Measurements from ENCODE around the gene IFIT2.

Gene IFIT2

GRCh38 chr10:89332123-89332633 is 30.3 kb downstream of the IFIT2 start:
- TF ChIP-seq CTCF (IDR thresholded peaks at IDR 0.05; ENCODE audit: low read depth, low read length, missing control alignments) = no peak
- peak overlapping the region; percentile 32 for H3K4me3 ChIP-seq (replicated peaks; ENCODE audit: low read depth, low read length)
- peak; percentile 54 for DNase-seq (ENCODE audit: extremely low read depth, low read depth)

- no peak for DNase-seq (ENCODE audit: extremely low read depth, low read depth)
- no peak overlapping the region for H3K4me3 ChIP-seq (replicated peaks; ENCODE audit: low read depth, low read length)
- no peak for TF ChIP-seq CTCF (IDR thresholded peaks at IDR 0.05; ENCODE audit: low read depth, low read length, missing control alignments)
Measured at GRCh38 chr10:89335226-89335625, 33.4 kb downstream of the IFIT2 start.

- TF ChIP-seq CTCF (IDR thresholded peaks at IDR 0.05; ENCODE audit: low read depth, low read length, missing control alignments) = no peak
- H3K4me3 ChIP-seq (replicated peaks; ENCODE audit: low read depth, low read length) = no peak overlapping the region
- DNase-seq (ENCODE audit: extremely low read depth, low read depth) = no peak
Measured at GRCh38 chr10:89336241-89336640, 34.4 kb downstream of the IFIT2 start.

- no peak for TF ChIP-seq CTCF (IDR thresholded peaks at IDR 0.05; ENCODE audit: low read depth, low read length, missing control alignments)
- no peak for DNase-seq (ENCODE audit: extremely low read depth, low read depth)
- H3K4me3 ChIP-seq (replicated peaks; ENCODE audit: low read depth, low read length) = no peak overlapping the region
Measured at GRCh38 chr10:89337484-89337883, 35.6 kb downstream of the IFIT2 start.

- DNase-seq (ENCODE audit: extremely low read depth, low read depth) = no peak
- no peak overlapping the region for H3K4me3 ChIP-seq (replicated peaks; ENCODE audit: low read depth, low read length)
- TF ChIP-seq CTCF (IDR thresholded peaks at IDR 0.05; ENCODE audit: low read depth, low read length, missing control alignments) = no peak
Measured at GRCh38 chr10:89338713-89339112, 36.9 kb downstream of the IFIT2 start.

GRCh38 chr10:89339875-89340274 is 38.0 kb downstream of the IFIT2 start:
- no peak for TF ChIP-seq CTCF (IDR thresholded peaks at IDR 0.05; ENCODE audit: low read depth, low read length, missing control alignments)
- H3K4me3 ChIP-seq (replicated peaks; ENCODE audit: low read depth, low read length) = no peak overlapping the region
- no peak for DNase-seq (ENCODE audit: extremely low read depth, low read depth)

- no peak for DNase-seq (ENCODE audit: extremely low read depth, low read depth)
- no peak for TF ChIP-seq CTCF (IDR thresholded peaks at IDR 0.05; ENCODE audit: low read depth, low read length, missing control alignments)
- no peak overlapping the region for H3K4me3 ChIP-seq (replicated peaks; ENCODE audit: low read depth, low read length)
Measured at GRCh38 chr10:89341649-89342048, 39.8 kb downstream of the IFIT2 start.
